Adrenal gland (tissue), 5 donors: ENCODE data around the gene CHST10.

ENCODE experiments used
- CTCF ChIP-seq, 6 experiments: fragments of 450-650 bp in 4 of 6; fragments of 200-600 bp in 2 of 6; sonication (generic) in 1 of 6; IDR thresholded peaks; 1 replicate in 5 of 6; 2 replicates in 1 of 6; pipeline versions ENCODE4 v1.5.1 to v1.8.0; 2016 to 2021; ENCODE audit warnings: antibody characterized with exemption in 6 of 6, mild to moderate bottlenecking in 2 of 6, moderate library complexity in 1 of 6
- POLR2A ChIP-seq, 2 donors: fragments of 450-650 bp; IDR thresholded peaks; one replicate each; pipeline ENCODE4 v1.6.1; 2017; ENCODE audit warnings: antibody characterized with exemption in 2 of 2, mild to moderate bottlenecking in 2 of 2, moderate library complexity in 1 of 2
- donor health status: DM: no; HTN: no; CAD: no.

GRCh38 chr2:100422320-100423055 lies 5.0 kb upstream of the CHST10 start:
- peak; percentile 28 to 55 (median 37) for TF ChIP-seq CTCF (IDR thresholded peaks at IDR 0.05)
- TF ChIP-seq POLR2A (IDR thresholded peaks at IDR 0.05) = no peak
